ENCODE data around the gene OTOG. TPM values are rescaled to one million over a fixed set of nuclear protein-coding genes. Genes with fewer than 3 reads are reported as not detected.

Gene OTOG
- total and polyA plus RNA-seq, 2 donors (not counting 1 experiment from before 2014, with no cell fraction given): not detected

DNA sequence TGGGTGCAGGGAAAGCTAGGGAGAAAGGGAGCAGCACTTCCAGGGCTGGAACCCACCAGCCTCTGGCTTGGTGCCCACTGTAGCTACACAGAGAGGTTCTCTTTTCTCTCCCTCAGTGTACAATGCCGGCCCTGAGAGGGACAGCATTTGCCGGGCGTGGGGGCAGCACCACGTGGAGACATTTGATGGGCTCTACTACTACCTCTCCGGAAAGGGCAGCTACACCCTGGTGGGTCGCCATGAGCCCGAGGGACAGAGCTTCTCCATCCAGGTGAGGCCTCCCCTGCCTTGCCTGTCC lies 6.1 kb downstream of the OTOG start:
- ChIA-PET CTCF (no interaction called here), POLR2A (no interaction called here)
- Histone ChIP-seq H3K4me3 (ENCODE audit: control extremely low read depth in 1 of 5, extremely low read depth in 1 of 5, insufficient read depth in 1 of 5, low read depth in 2 of 5, low read length in 4 of 5) (no peak overlapping the region), H3K9ac (ENCODE audit: low read length) (no peak overlapping the region), H3K4me2 (replicated peaks; ENCODE audit: low read depth, low read length, poor library complexity, severe bottlenecking) (no peak overlapping the region), H3K4me1 (ENCODE audit: control insufficient read depth in 2 of 2, insufficient read depth in 2 of 2, low read length in 2 of 2) (no peaks in the 10 kb centered on the region), H3K9me3 (ENCODE audit: control extremely low read depth in 1 of 3, control insufficient read depth in 2 of 3, insufficient read depth in 1 of 3, low read length in 2 of 3) (no peaks in the 10 kb centered on the region), H3K36me3 (replicated peaks in 1 of 2; ENCODE audit: control extremely low read depth in 1 of 2, control insufficient read depth in 1 of 2, extremely low read depth in 1 of 2, insufficient read depth in 2 of 2, low read length in 1 of 2) (no peaks in the 10 kb centered on the region), H4K20me1 (ENCODE audit: control insufficient read depth, insufficient read depth, low read length, poor library complexity, severe bottlenecking) (no peaks in the 10 kb centered on the region), H2AFZ (ENCODE audit: insufficient read depth, low read depth, low read length, poor library complexity, severe bottlenecking) (no peak overlapping the region), H3K79me2 (ENCODE audit: control insufficient read depth, insufficient read depth, low read length) (no peaks in the 10 kb centered on the region), H3K27me3 (replicated peaks in 1 of 4; ENCODE audit: control extremely low read depth in 1 of 4, control insufficient read depth in 3 of 4, insufficient read depth in 4 of 4, low read length in 3 of 4) (peaks cover 0 to under 1% (median 0%) of the 10 kb centered on the region in 4 experiments), H3K27ac (ENCODE audit: low read length in 2 of 2) (no peak overlapping the region)
- H3K27me3 Mint-ChIP-seq: peaks cover 33% of the 10 kb centered on the region
- no peak overlapping the region for H3K27ac Mint-ChIP-seq
- no peak overlapping the region for H3K4me3 Mint-ChIP-seq
- no peaks in the 10 kb centered on the region for H3K4me1 Mint-ChIP-seq
- 91% methylated on average over 7 of the region's 7 CpGs for WGBS (ENCODE audit: insufficient coverage)
- intact Hi-C loops (cut with micrococcal nuclease): no loop called here
- ATAC-seq (ENCODE audit: low read depth): no peak
- no peaks in the 10 kb centered on the region for H3K9me3 Mint-ChIP-seq (ENCODE audit: insufficient read depth)
- TF ChIP-seq, protein P1, sequence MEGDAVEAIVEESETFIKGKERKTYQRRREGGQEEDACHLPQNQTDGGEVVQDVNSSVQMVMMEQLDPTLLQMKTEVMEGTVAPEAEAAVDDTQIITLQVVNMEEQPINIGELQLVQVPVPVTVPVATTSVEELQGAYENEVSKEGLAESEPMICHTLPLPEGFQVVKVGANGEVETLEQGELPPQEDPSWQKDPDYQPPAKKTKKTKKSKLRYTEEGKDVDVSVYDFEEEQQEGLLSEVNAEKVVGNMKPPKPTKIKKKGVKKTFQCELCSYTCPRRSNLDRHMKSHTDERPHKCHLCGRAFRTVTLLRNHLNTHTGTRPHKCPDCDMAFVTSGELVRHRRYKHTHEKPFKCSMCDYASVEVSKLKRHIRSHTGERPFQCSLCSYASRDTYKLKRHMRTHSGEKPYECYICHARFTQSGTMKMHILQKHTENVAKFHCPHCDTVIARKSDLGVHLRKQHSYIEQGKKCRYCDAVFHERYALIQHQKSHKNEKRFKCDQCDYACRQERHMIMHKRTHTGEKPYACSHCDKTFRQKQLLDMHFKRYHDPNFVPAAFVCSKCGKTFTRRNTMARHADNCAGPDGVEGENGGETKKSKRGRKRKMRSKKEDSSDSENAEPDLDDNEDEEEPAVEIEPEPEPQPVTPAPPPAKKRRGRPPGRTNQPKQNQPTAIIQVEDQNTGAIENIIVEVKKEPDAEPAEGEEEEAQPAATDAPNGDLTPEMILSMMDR (IDR thresholded peaks at IDR 0.05): no peak
- DNase-seq: no peak

DNA sequence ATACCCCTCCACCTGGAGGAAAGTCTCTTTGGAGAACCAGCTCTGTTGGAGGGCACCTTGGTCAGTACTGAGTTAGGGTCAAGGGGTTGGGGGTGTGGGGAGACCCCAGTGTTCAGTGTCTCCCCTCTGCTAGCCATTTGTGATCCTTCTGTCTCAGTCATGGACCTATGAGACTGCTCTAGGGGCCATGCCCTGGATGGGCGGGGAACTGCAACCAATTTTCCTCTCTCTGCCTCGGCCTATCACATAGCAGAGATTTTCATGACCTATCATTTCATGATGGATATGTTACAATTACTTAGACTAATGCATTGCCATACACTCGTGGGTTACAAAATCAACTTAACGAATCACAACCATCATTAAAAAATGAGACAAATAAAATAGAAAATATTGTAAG lies 7.4 kb downstream of the OTOG start:
- Histone ChIP-seq H3K9ac (ENCODE audit: low read length) (no peak overlapping the region), H4K20me1 (ENCODE audit: control insufficient read depth, insufficient read depth, low read length, poor library complexity, severe bottlenecking) (no peaks in the 10 kb centered on the region), H3K4me1 (ENCODE audit: control insufficient read depth in 2 of 2, insufficient read depth in 2 of 2, low read length in 2 of 2) (no peaks in the 10 kb centered on the region), H3K4me3 (ENCODE audit: control extremely low read depth in 1 of 5, extremely low read depth in 1 of 5, insufficient read depth in 1 of 5, low read depth in 2 of 5, low read length in 4 of 5) (no peak overlapping the region), H3K36me3 (replicated peaks in 1 of 2; ENCODE audit: control extremely low read depth in 1 of 2, control insufficient read depth in 1 of 2, extremely low read depth in 1 of 2, insufficient read depth in 2 of 2, low read length in 1 of 2) (no peaks in the 10 kb centered on the region), H3K27me3 (replicated peaks in 1 of 4; ENCODE audit: control extremely low read depth in 1 of 4, control insufficient read depth in 3 of 4, insufficient read depth in 4 of 4, low read length in 3 of 4) (no peaks in the 10 kb centered on the region), H3K4me2 (replicated peaks; ENCODE audit: low read depth, low read length, poor library complexity, severe bottlenecking) (no peak overlapping the region), H3K9me3 (ENCODE audit: control extremely low read depth in 1 of 3, control insufficient read depth in 2 of 3, insufficient read depth in 1 of 3, low read length in 2 of 3) (no peaks in the 10 kb centered on the region), H2AFZ (ENCODE audit: insufficient read depth, low read depth, low read length, poor library complexity, severe bottlenecking) (no peak overlapping the region), H3K79me2 (ENCODE audit: control insufficient read depth, insufficient read depth, low read length) (no peaks in the 10 kb centered on the region), H3K27ac (ENCODE audit: low read length in 2 of 2) (no peak overlapping the region)
- H3K4me1 Mint-ChIP-seq: no peaks in the 10 kb centered on the region
- peaks cover 31% of the 10 kb centered on the region for H3K27me3 Mint-ChIP-seq
- WGBS (ENCODE audit: insufficient coverage): no CpG with 5 or more reads among the region's 4 CpGs
- POLR2A ChIA-PET: no interaction called here
- H3K4me3 Mint-ChIP-seq: no peak overlapping the region
- DNase-seq: no peak
- H3K27ac Mint-ChIP-seq: no peak overlapping the region
- ATAC-seq (ENCODE audit: low read depth): no peak
- intact Hi-C loops (cut with micrococcal nuclease): no loop called here
- CTCF ChIA-PET: no interaction called here
- TF ChIP-seq, protein P1 (IDR thresholded peaks at IDR 0.05): no peak
- no peak for TF ChIP-seq EZH2 (IDR thresholded peaks at IDR 0.05; ENCODE audit: borderline replicate concordance, insufficient read depth, low read depth, low read length, poor library complexity, severe bottlenecking)
- no peaks in the 10 kb centered on the region for H3K9me3 Mint-ChIP-seq (ENCODE audit: insufficient read depth)
